GM18868 (cell line): Measurements from ENCODE around the gene FRMD4A.
"Not testable (repeated sequence)": the region's sequence is repeated elsewhere in the genome, so short reads cannot be mapped to it uniquely, and the experiment has no call there.

ENCODE experiments used
- ATAC-seq: cut with Tn5 transposase; IDR thresholded peaks from one replicate; pipeline ENCODE4 v1.9.1; 2021; ENCODE audit warnings: mild to moderate bottlenecking, moderate library complexity; ENCODE audit not compliant: unreplicated experiment

FRMD4A gene

DNA sequence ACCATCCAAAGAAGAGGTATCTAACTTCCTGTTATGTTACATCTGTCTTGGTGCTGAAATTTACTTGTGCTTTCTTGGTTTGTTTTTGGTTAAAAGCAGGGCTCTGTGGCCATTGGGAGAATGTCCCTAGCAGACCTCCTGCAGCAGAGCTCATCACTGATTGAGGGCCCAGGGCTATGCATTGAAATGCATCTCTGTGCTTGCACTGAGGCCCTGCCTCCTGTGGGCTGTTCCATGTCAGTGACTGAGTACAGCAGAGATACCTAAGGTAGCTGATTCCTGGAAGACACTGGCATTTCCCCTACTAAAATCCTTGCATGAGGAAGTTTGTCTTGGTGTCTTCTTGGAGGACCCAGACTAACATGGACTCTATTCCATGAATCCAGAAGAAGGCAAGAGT, 213.9 kb downstream of the FRMD4A start:
- no peak for ATAC-seq

GRCh38 chr10:14116021-14116420, 214.7 kb downstream of the FRMD4A start:
- ATAC-seq = no peak

DNA sequence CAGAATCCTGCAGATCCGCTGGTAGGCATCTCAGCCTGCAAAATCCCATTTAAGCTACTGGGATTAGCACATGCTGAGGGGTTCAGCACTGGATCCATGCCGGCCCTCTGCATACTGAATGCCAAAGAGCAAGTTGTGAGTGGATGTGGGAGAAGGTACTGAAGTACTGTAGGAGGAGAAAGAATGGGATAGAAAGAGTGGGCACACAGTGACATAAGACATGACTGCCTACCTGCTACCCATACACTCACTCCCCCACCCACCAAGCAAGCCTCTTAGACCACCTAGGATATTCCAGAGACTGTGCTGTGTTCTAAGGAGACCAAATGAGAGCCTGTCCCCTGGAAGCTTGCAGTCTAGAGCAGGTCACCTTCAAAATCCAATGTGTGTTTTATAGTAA, 215.9 kb downstream of the FRMD4A start:
- no peak for ATAC-seq

- no peak for ATAC-seq
These were observed 218.7 kb downstream of the FRMD4A start for GRCh38 chr10:14112056-14112455.

DNA sequence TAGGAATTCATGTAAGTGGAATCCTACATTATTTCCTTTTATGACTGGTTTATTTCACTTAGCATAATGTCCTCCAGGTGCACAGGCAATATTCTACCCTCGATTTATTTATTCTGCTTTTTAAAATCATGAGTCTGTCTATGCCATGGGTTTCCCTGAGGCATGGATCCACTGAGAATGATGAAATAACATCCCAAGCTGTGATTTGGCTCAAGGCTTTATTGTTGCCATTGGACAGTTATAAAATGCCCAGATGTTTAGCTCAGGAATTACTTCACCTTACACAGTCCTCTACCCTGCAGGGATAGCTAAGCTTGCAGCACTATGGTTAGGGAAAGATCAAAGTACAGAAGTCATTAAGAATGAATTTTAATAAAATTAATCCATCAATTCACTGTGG, 219.5 kb downstream of the FRMD4A start:
- no peak for ATAC-seq

DNA sequence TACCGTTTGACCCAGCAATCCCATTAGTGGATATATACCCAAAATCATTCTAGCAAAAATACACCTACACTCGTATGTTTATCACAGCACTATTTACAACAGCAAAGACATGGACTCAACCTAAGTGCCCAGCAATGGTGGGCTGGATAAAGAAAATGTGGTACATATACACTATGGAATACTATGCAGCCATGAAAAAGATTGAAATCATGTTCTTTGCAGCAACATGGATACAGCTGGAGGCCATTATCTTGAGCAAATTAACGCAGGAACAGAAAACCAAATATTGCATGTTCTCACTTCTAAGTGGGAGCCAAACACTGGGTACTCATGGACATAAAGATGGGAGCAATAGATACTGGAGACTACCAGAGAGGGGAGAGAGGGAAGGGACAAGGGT, 223.9 kb downstream of the FRMD4A start:
- ATAC-seq = no peak

GRCh38 chr10:14102056-14102455, 228.7 kb downstream of the FRMD4A start:
- ATAC-seq = no peak

GRCh38 chr10:14099885-14100284, 230.8 kb downstream of the FRMD4A start:
- ATAC-seq = no peak

GRCh38 chr10:14093730-14094484, 236.8 kb downstream of the FRMD4A start:
- no peak for ATAC-seq

- no peak for ATAC-seq
These were observed 237.9 kb downstream of the FRMD4A start for GRCh38 chr10:14092799-14093198.

GRCh38 chr10:14089556-14090292, 241.0 kb downstream of the FRMD4A start:
- ATAC-seq = no peak

- ATAC-seq = no peak
These were observed 243.2 kb downstream of the FRMD4A start for GRCh38 chr10:14087566-14087965.

GRCh38 chr10:14086596-14086995, 244.1 kb downstream of the FRMD4A start:
- ATAC-seq = no peak

DNA sequence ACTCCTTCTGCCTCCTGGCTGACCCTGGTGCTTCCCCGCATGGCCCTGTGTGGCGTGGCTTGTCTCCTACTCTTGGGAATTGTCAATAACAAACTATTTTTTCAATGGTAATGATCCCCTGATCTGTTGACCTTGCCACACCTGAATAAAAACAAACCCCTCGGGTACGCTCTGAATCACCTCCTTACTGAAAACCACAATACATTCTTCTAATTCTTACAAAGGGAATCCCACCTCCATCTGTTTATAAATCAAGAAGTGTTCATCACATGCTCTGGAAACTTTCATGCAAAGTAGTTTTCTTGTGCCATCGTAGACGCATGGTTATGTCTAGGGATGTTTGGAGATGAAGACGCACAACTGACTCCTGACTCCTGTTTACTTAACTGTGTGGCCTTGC, 245.8 kb downstream of the FRMD4A start:
- ATAC-seq = no peak

DNA sequence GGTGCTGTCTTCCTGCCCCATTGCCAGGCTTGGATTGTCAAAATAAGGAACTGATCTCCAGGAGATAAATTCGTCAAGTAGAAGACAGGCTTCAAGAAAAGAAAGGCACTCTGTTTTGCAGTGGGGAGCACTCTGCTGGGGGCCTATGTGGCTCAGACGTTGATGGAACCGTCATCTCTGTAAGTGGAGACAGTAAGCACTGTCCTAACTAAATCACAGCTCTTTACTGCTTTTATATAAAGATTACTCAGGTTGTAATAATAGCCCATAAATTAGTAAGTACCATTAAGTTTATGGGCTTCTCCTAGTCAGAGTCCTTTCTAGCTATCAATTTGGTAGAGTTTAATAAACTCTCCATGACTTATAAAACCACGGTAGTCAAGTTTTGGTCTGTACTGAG, 249.9 kb downstream of the FRMD4A start:
- no peak for ATAC-seq

DNA sequence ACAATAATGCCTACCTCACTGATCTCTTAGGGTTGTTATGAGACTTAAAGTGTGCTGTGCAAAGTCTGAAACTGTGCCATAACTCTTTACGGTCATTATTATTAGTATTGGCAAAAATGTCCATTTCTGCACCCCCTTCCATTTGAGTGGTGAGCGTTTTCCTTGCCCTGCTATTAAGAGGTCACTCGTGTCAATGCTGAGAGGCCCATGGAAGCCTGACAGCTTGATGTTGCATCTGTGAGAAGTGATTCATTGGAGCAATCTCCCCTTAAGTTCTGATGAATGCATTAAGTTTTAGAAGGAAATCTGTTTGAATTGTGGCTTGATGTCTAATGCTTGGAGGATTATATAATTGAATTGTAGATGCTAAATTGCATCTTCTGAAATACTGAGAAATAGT, 253.3 kb downstream of the FRMD4A start:
- ATAC-seq = no peak

- no peak for ATAC-seq
These were observed 256.5 kb downstream of the FRMD4A start for GRCh38 chr10:14074062-14074884.

DNA sequence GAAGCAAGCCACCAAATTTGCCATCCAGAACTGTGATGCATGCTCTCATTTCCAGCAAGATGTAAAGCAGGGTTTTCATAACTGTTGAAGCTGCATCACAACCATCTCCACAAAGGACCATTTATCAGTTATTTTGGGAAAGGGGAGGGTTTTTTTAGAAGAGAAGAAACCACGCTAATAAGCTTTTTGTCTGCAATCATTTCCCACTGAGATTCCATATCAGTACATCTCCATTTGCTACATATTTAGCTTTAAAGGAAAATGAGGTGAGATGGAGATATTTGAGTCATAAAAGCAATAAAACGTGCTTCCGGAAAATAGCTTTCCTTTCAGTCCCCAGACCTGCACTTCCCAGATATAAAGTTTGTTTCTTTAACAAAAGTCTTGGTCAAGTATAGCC, 258.2 kb downstream of the FRMD4A start:
- no peak for ATAC-seq

- no peak for ATAC-seq
These were observed 258.8 kb downstream of the FRMD4A start for GRCh38 chr10:14071956-14072355.

GRCh38 chr10:14068601-14069250, 262.0 kb downstream of the FRMD4A start:
- no peak for ATAC-seq

DNA sequence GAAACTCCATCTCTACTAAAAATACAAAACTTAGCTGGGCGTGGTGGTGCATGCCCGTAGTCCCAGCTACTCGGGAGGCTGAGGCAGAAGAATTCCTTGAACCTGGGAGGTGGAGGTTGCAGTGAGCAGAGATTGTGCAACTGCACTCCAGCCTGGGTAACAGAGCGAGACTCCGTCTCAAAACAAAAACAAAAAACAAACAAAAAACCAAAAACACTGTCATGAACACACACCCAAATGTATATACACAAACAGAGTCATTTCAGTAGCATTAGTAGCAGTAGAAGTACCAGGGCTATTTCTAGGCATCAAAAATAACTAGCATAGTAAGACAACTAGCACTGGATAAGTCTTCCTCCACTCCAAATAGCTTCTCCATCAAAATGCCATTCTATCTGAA, 263.1 kb downstream of the FRMD4A start:
- not testable (repeated sequence) for ATAC-seq
